ENCODE data around the gene RASL12.
"Not testable (repeated sequence)": the region's sequence is repeated elsewhere in the genome, so short reads cannot be mapped to it uniquely, and the experiment has no call there.

RASL12 gene

GRCh38 chr15:65076486-65077290 lies 8.9 kb upstream of the RASL12 start, which contains the start of gene KBTBD13:
Gene KBTBD13, plus strand, starts transcription at chr15:65076746. Its CDS starts 70 bp downstream, at chr15:65076816.
- no peak for DNase-seq (ENCODE audit: extremely low read depth in 1 of 2, low read depth in 1 of 2)

- not testable (repeated sequence) for DNase-seq (ENCODE audit: extremely low read depth in 1 of 2, low read depth in 1 of 2)
Measured at GRCh38 chr15:65075607-65076395, 8.0 kb upstream of the RASL12 start.

- DNase-seq (ENCODE audit: extremely low read depth in 1 of 2, low read depth in 1 of 2): not testable (repeated sequence)
Measured at GRCh38 chr15:65074946-65075345, 7.2 kb upstream of the RASL12 start.

GRCh38 chr15:65072617-65073016 lies 4.8 kb upstream of the RASL12 start:
- no peak for DNase-seq (ENCODE audit: extremely low read depth in 1 of 2, low read depth in 1 of 2)

GRCh38 chr15:65072027-65072426 lies 4.2 kb upstream of the RASL12 start:
- DNase-seq (ENCODE audit: extremely low read depth in 1 of 2, low read depth in 1 of 2): no peak

GRCh38 chr15:65071381-65071811 lies 3.6 kb upstream of the RASL12 start:
- no peak for DNase-seq (ENCODE audit: extremely low read depth in 1 of 2, low read depth in 1 of 2)

- no peak for DNase-seq (ENCODE audit: extremely low read depth in 1 of 2, low read depth in 1 of 2)
Measured at GRCh38 chr15:65069779-65070546, 2.2 kb upstream of the RASL12 start.

- DNase-seq (ENCODE audit: extremely low read depth in 1 of 2, low read depth in 1 of 2): no peak
Measured at GRCh38 chr15:65069179-65069578, 1.4 kb upstream of the RASL12 start.

- no peak for DNase-seq (ENCODE audit: extremely low read depth in 1 of 2, low read depth in 1 of 2)
Measured at GRCh38 chr15:65068403-65068788, 605 bp upstream of the RASL12 start.

- DNase-seq (ENCODE audit: extremely low read depth in 1 of 2, low read depth in 1 of 2): no peak
Measured at GRCh38 chr15:65067317-65067644, 510 bp downstream of the RASL12 start.

- no peak for DNase-seq (ENCODE audit: extremely low read depth in 1 of 2, low read depth in 1 of 2)
Measured at GRCh38 chr15:65066635-65067316, 1.0 kb downstream of the RASL12 start.

- DNase-seq (ENCODE audit: extremely low read depth in 1 of 2, low read depth in 1 of 2): no peak
Measured at GRCh38 chr15:65066001-65066634, 1.7 kb downstream of the RASL12 start.

- DNase-seq (ENCODE audit: extremely low read depth in 1 of 2, low read depth in 1 of 2): no peak
Measured at GRCh38 chr15:65062726-65063125, 5.1 kb downstream of the RASL12 start.

GRCh38 chr15:65062061-65062460 lies 5.7 kb downstream of the RASL12 start:
- no peak for DNase-seq (ENCODE audit: extremely low read depth in 1 of 2, low read depth in 1 of 2)

GRCh38 chr15:65060641-65061397 lies 7.0 kb downstream of the RASL12 start:
- no peak for DNase-seq (ENCODE audit: extremely low read depth in 1 of 2, low read depth in 1 of 2)

- no peak for DNase-seq (ENCODE audit: extremely low read depth in 1 of 2, low read depth in 1 of 2)
Measured at GRCh38 chr15:65059931-65060596, 7.7 kb downstream of the RASL12 start.

- DNase-seq (ENCODE audit: extremely low read depth in 1 of 2, low read depth in 1 of 2): no peak
Measured at GRCh38 chr15:65059369-65059750, 8.4 kb downstream of the RASL12 start.

- DNase-seq (ENCODE audit: extremely low read depth in 1 of 2, low read depth in 1 of 2): no peak
Measured at GRCh38 chr15:65058394-65059368, 9.1 kb downstream of the RASL12 start.

Data from activated CD8-positive, alpha-beta memory T cell treated with anti-CD3 and anti-CD28 coated beads for 1 hour (primary cell).